ENCODE measurements around the gene ZNF195.
"Not testable (repeated sequence)": the region's sequence is repeated elsewhere in the genome, so short reads cannot be mapped to it uniquely, and the experiment has no call there.

Gene ZNF195

DNA sequence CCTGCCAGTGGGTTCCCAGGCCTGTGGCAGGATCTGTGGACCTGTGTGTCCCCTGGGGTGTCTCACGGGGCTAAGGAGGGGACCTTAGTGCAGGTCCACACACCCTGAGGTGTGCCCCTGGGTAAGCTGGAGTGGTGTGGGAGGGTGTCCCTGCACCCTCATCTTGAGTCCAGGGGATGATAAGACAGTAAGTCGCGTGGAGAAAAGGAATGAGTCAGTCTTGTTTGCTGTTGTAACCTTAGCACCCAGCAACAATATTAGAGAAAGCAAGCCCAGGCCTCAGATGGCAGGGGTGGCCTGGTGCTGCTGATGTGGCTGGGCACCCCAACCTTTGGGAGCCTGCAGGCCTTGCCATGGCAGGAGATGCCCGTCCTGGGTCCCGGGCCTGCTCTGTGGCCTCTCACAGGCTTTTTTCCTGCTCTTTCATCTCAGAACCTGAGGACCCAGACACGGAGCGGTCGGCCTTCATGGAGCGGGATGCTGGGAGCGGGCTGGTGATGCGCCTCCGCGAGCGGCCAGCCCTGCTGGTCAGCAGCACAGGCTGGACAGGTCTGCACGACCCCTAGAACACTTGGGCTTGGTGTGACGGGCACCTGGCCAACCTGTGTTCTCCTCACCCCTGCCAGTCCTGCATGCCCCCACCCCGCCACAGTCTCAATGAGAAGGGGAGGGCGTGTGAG, 23.4 kb upstream of the ZNF195 start:
- not testable (repeated sequence) for DNase-seq

DNA sequence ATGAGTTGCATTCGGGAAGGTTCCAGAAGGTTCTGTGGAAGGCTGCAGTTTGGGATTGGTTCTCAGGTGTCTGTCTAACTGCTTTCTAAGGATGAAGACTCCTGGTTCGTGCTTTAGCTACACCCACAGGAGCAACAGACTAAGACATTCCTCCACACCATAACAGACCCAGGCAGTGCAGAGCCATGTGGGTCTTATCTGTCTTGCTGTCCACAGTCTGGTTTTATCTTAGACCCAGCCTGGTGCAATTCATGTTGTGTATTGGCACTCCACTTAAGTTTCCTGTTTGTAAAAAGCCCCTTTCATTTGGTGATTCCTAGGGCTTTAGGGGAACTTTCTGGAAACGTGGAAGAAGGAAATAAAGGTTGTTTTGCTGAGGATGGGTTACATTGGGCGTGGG, 22.1 kb upstream of the ZNF195 start:
- DNase-seq = not testable (repeated sequence)

DNA sequence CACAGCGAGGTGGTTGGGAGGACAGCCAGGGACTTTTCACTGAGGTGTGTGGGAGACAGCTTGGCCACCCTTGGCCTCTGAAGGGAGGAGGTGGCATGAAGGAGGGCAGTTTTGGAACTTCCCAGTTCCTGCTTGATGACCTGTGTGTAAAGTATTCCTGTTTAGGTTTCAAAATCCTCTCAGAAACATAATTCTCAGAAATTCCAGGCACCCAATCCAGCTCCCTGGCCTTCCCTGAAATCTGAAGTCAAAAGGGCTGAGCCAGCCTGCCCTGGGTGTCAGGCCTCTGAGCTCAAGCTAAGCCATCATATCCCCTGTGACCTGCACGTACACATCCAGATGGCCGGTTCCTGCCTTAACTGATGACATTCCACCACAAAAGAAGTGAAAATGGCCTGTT, 19.6 kb upstream of the ZNF195 start:
- DNase-seq = not testable (repeated sequence)

DNA sequence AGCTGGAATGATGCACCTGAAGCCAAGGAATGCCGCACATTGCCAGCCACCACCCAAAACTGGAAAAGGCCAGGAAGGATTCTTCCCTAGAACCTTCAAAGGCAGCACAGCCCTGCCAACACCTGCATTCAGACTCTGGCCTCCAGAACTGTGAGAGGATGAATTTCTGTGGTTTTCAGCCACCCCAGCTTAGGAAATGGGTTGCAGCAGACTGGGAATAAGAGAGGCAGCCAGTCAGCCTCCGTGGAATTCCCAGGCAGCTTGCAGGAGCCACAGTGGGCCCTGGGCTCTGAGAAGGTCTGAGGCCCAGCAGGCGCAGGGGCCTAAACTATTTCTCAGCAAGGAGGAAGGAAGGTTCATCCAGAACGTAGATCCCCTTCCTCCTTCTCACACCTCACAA, 19.2 kb upstream of the ZNF195 start:
- DNase-seq = not testable (repeated sequence)

DNA sequence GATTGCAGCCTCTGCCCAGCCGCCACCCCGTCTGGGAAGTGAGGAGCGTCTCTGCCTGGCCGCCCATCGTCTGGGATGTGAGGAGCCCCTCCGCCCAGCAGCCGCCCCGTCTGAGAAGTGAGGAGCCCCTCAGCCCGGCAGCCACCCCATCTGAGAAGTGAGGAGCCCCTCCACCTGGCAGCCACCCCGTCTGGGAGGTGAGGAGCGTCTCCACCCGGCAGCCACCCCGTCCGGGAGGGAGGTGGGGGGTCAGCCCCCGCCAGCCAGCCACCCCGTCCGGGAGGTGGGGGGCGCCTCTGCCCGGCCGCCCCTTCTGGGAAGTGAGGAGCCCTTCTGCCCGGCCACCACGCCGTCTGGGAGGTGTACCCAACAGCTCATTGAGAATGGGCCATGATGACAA, 18.3 kb upstream of the ZNF195 start:
- not testable (repeated sequence) for DNase-seq

DNA sequence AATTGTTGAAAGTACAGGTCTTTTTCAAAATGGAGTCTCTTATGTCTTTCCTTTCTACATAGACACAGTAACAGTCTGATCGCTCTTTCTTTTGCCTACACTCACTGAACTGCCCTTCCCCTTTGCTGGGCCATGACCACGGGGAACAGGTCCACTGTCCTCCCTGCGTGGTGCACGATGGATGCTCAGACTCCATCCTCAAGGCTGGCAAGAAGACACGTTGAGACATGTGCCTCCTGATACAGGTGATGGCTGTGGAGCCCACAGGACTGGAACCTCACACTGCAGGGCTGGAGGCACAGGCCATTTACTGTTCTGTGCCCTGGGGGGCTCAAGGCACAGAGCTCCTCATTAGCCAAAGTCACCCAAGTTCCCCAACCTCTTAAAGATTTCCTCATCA, 16.5 kb upstream of the ZNF195 start:
- not testable (repeated sequence) for DNase-seq

DNA sequence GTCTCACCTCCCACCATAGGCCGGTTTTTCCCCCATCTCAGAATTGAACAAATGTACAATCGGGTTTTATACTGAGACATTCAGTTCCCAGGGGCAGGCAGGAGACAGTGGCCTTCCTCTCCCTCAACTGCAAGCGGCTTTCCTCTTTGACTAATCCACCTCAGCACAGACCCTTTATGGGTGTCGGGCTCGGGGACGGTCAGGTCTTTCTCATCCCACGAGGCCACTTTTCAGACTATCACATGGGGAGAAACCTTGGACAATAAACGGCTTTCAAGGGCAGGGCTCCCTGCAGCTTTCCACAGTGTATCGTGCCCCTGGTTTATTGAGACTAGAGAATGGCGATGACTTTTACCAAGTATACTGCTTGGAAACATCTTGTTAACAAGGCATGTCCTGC, 16.0 kb upstream of the ZNF195 start:
- not testable (repeated sequence) for DNase-seq

DNA sequence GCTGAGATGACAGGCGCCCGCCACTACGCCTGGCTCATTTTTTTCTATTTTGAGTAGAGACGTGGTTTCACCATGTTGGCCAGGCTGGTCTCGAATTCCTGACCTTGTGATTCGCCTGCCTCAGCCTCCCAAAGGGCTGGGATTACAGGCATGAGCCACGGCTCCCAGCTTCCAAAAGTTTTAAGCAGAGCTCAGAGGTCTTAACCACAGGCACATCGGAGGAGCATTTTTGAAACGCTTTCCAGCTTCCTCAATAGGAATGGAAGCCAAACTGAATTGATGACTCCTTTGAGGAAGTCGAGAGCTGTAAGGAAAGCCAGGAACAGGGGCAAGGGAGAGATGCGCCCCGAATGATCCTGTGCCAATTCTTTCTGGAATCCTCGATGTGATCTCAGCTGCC, 14.5 kb upstream of the ZNF195 start:
- not testable (repeated sequence) for DNase-seq

DNA sequence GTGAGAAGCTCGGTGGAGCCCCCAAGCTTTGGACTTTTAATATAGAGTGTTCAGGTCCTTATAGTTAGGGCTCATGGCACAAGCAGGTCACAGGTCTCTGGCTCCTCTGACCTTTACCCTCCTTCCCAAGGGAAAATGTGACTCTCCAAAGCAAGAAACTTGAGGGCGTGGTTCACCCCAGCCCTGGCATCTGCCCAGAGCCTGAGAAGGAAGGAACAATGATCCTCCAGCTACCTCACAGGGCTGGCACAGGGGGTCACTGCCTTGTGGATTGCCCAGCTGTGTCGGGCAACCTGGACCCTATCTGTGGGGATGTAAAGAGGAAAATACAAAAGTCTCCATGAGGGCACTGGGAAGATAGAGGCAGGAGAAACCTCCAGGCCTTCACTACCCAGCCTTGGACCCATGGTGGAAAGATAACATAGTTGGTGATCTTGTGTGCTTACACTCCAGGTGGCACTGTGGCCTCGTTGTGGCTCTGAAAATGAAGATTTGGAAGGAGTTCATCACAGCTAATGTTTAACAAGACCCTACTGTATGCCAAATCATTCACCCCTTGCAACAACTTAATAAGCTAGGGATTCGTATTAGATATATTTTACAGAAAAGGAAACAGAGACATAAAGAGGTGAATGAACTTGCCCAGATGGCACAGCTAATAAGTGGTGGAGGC, 3.8 kb upstream of the ZNF195 start:
- no peak for DNase-seq

DNA sequence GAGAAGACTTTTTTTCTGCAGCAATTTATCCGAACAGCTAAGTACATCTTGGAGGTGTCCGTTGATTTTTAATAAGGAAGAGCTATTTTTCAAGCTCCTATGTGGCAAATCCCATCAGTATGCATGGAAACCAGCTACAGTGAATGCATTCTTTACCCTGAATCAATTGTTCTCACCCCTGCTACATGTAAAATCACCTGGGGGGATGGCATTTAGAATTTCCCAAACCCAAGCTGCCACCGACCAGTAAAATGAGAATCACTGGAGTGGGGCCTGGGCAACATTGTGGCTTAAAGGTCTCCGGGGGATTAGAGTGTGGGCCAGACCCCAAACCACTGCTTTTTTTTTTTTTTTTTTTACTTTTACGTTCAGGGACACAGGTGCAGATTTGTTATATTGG, 2.8 kb upstream of the ZNF195 start:
- no peak for DNase-seq

DNA sequence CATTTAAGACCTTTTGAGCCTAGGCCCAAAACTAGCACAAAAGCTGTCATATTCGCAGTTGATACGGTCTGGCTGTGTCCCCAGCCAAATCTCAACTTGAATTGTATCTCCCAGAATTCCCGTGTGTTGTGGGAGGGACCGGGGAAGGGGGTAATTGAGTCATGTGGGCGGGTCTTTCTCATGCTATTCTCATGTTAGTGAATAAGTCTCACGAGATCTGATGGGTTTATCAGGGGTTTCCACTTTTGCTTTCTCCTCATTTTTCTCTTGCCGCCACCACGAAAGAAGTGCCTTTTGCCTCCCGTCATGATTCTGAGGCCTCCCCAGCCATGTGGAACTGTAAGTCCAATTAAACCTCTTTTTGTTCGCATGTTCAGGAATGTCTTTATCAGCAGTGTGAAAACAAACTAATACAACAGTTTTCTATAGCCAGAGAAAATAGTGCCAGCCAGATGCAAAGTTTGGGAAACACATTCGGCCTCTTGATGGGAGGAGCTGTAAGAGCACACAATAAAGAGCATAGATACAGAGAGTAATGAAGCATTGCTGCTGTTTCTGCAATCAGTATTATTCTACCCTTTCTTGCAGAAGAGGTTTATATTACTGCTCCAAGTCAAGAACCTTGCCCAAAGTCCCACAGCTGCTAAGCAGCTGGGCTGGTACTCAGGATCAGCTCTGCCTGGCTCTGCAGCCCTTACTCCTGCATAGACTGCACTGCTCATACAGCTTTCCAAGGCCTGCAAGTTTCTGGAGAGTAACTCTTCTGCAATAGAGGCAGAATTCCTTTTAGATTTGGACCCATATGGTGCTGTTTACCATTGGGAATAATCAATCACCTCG, 2.0 kb upstream of the ZNF195 start:
- DNase-seq = no peak

DNA sequence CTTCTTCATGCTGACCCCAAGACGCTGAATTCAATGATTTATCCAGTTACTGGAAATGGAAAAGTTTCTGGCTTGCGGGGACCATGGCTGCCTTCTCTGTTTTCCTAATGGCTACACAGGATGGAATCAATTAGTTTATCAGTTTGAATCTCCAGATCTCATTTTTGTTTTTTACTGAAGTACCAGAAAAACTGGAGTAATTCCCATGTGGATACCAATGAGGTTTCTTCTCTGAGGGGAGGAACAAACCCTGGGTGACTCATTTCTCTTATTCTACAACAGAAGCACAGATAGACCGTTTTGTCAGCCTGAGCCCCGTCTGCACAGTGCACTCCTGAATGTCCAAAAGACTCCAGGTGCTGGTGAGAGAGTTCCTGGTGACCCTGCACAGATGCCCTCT, 3.4 kb downstream of the ZNF195 start:
- DNase-seq = no peak

DNA sequence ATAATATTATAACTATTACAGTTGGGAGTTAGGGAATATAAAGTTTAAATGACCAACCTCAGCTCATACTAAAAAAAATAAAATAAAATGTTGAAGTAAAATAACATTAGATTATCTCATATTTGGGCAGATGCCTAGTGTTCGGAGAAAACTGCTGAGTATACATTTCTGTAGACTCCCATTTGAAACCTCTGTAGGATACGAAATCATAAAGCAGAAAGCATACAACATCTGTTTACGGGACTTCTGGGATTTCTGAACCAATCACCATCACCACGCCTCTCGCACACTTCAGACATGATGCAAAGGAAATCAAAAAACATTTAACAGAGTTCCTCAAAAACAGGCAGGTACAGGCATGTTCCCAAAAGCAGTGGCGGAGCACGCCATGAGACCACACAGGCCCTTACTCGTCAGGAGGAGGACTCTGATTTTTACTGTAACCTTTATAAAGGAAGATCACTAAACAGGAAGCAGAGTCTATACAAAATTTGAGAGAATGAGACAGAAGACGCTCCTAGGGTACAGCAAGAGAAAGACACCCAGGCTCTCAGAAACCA, 8.6 kb downstream of the ZNF195 start:
- no peak for DNase-seq

DNA sequence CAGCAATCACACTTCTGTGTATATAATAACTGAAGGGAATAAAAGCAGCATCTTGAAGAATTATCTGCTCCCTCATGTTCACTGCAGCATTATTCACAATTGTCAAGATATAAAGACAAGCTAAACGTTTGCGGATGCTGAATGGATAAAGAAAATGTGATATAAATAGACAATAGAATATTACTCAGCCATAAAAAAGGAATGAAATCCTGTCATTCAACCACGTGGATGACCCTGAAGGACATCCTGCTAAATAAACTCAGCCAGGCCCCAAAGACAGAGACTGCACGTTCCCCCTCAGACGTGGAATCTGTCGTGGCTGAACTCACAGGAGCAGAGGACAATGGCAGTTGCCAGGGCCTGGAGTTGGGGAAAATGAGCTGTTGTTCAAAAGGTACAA, 9.6 kb downstream of the ZNF195 start:
- DNase-seq = no peak

DNA sequence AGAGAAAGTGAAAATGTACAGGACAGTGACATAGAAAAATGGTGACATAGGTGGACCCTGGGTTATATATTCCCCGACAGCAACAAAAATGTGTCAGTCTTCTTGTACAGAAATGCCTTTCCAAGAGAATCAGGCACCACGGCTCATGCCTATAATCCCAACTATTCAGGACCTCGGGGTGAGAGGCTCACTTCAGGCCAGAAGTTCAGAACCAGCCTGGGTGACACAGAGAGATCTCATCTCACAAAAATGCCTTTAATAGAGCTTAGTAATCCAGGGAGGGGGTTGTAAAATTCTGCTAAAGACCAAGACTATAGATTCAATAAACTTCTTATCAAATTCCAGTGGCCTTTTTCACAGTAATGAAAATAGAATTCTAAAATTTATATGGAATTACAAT, 10.7 kb downstream of the ZNF195 start:
- DNase-seq = no peak

DNA sequence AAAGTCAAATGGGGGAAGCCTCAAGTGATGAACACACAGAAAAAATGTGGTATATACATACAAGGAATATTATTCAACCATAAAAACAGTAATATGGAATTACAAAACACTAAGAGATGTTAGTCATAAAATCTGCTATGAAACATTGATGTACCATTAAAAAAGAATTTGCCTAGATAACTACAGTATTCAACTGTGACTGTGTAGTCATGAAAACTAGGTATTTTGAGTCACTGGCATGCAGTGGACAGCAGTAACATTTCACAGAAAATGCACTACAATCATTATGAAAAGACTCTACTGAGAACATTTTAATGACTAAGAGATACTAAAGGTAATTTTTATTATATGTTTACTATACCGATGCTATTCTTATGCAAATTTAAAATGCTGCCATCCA, 11.7 kb downstream of the ZNF195 start:
- DNase-seq = no peak

DNA sequence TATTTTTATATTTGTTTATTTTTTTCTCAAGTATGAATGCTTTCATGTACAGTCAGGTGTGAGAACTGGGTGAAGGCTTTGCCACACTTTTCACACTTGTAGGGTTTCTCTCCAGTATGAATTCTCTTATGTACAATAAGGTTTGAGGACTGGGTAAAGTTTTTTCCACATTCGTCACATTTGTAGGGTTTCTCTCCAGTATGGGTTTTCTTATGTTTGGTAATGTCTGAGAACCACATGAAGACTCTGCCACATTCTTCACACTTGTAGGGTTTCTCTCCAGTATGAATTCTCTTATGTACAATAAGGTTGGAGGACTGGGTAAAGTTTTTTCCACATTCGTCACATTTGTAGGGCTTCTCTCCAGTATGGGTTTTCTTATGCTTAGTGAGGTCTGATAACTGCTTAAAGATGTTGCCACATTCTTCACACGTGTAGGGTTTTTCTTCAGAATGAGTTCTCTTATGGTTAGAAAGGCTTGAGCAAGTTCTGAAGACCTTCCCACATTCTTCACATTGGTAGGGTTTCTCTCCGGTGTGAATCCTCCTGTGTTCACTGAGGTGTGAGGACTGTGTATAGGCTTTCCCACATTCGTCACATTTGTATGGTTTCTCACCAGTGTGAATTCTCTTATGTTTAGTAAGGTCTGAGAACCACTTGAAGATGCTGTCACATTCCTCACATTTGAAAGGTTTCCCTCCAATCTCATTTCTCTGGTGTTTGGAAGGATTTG, 19.7 kb downstream of the ZNF195 start:
- DNase-seq = no peak

DNA sequence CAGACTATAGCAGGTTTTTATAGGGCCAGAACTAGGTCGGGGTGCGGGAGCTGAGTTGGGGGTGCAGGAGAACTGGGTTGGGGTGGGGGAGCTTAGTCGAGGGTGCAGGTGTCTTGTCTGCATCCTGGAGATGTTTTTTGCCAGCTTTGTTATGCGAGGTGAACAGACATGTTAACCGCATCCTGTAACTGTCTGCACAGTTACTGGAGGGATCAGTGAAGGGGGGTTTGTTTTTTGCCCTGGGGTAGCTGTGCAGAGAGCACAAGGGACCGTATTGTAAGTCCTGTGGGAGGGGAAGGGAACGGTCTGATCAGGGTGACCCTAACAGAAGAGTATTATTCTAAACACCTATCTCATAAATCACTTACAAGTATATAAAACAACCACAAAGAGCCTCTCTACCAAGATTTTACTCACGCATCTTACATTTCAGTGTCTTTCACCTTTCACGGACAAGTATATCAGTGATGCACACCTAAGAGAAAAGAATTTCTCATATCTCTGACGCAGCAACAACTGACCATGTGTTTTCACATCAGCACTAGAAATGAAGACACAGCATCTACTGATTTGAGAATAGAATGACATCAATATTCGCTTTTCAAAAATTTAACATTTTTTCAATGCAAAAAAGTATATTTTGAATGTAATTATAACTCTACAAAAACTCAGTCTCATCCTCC, 20.8 kb downstream of the ZNF195 start:
- no peak for DNase-seq

DNA sequence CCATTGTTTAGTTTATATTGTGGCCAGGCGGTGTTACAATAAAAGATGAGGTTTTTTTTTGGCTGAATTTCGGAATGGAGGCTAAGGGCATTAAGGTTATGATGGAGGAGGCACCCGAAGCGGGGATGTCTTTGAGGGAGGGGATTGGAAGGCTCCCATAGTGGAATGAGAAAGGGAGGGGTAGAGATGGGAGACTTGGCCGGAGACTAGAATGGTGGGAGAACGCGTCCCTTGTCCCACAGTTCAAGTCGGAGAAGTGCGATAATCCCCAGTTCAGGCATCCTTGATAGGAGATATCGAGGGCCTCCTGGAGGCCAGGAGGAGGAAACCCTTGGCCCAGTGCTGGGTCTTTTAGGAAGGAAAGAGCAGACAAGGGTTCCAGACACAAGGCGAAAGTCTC, 21.6 kb downstream of the ZNF195 start:
- DNase-seq = no peak

DNA sequence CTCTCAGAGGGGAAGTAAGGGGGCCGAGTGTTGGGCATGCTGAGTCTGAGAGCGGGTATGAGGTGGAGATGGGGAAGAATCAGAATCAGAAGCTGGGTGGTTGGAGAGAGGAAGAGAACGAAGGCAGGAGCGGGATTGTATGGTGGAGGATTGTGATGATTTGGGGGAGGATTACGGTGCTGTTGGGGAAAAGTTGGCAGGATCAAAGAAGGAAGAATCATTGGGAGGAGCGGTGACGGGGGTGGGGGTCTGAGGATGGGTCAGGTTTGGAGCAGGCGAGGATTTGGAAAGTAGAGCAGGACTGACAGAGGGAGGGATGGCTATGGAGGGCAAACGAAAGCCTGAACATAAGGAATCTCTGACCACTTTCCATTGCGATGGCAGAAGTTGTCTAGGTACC, 22.1 kb downstream of the ZNF195 start:
- DNase-seq = no peak

DNA sequence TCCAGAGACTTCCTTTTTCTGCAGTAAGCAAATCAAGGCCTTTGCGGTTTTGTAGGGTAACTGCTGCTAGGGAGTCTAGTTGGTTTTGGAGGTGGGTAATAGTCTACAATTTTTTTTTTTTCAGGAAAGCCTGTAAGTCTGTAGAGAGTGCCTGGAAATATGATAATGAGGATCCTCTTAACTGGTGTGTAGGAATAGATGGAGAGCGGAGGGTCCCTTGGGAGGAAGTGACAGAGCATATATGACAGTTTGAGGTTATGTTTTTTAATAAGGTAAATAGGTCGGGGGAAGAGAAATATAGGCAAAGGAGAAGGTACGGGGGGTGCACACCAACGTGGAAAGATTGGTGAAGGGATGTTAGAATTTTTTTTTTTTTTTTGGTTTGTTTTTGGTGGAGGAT, 25.9 kb downstream of the ZNF195 start:
- no peak for DNase-seq

DNA sequence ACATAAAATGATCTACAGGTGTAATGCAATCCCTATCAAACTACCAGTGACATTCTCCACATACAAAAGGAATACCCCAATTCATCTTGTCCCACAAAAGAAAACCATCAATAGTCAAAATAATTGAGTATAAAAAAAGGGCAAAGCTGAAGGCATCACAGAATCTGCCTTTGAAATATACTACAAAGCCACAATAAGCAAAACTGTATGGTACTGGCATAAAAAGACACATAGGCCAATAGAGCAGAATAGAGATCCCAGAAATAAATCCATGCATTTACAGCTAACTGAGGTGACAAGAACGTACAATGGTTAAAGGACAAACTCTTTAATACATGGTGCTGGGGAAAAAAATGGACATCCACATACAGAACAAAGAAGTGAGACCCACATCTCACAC, 31.8 kb downstream of the ZNF195 start:
- no peak for DNase-seq

Measured in CD4-positive, alpha-beta T cell treated with Interleukin-4 for 1 hour (primary cell).